IMR-90 (cell line): Measurements from ENCODE around the gene CCDC40. TPM values are rescaled to one million over a fixed set of nuclear protein-coding genes. Genes with fewer than 3 reads are reported as not detected.
A peak's percentile ranks its signal among the peaks of the same experiment; 100 is the strongest.

Source experiments
- ATAC-seq: fragments of 200-7000 bp; cut with Tn5 transposase; 2 replicates; pipeline ENCODE4 v1.9.1; 2020; ENCODE audit warnings: low read depth, mild to moderate bottlenecking, moderate library complexity
- BruUV-seq: library from RNA; stranded (reverse); fragments of 400-500 nt; replicated peaks from 2 replicates; lab custom pipeline; 2021; lab: Mats Ljungman, UMichigan
- CTCF ChIA-PET: fragments of 300-600 bp; formaldehyde crosslinking; extraction: SDS; loops from one replicate; lab custom pipeline; 2021; ENCODE audit warnings: antibody characterized with exemption; lab: Yijun Ruan, JAX
- POLR2A ChIA-PET: fragments of 300-600 bp; sonication (Branson Sonifier 250); formaldehyde crosslinking; loops from one replicate; lab custom pipeline; 2022; ENCODE audit warnings: antibody characterized with exemption; ENCODE audit not compliant: unreplicated experiment; lab: Charles Lee
- DNase-seq: peaks from one replicate; pipeline ENCODE4 v3.0.0; 2013
- H2AFZ ChIP-seq: replicated peaks from 2 replicates; pipeline ENCODE3; 2013; ENCODE audit warnings: low read length, mild to moderate bottlenecking; ENCODE audit not compliant: poor library complexity
- H2AK5ac ChIP-seq: 2 replicates; pipeline ENCODE4 v1.6.1; 2013; ENCODE audit warnings: low read depth, low read length, inconsistent platforms
- H2AK9ac ChIP-seq: replicated peaks from 2 replicates; pipeline ENCODE3; 2013; ENCODE audit warnings: mild to moderate bottlenecking, low read depth, low read length, moderate library complexity; ENCODE audit not compliant: poor library complexity
- H2BK120ac ChIP-seq: 2 replicates; pipeline ENCODE4 v1.6.1; 2013; ENCODE audit warnings: low read depth, low read length, inconsistent platforms
- H2BK15ac ChIP-seq: 3 replicates; pipeline ENCODE4 v1.6.1; 2013; ENCODE audit warnings: low read depth, low read length, inconsistent platforms
- H2BK20ac ChIP-seq: 2 replicates; pipeline ENCODE4 v1.6.1; 2013; ENCODE audit warnings: low read depth, mild to moderate bottlenecking, inconsistent platforms, low read length, moderate library complexity
- H2BK5ac ChIP-seq: 2 replicates; pipeline ENCODE4 v1.6.1; 2013; ENCODE audit warnings: mild to moderate bottlenecking, low read depth, low read length, inconsistent platforms; ENCODE audit not compliant: poor library complexity, severe bottlenecking
- H3K14ac ChIP-seq: replicated peaks from 2 replicates; pipeline ENCODE4 v1.6.1; 2013; ENCODE audit warnings: low read depth, low read length, inconsistent platforms
- H3K18ac ChIP-seq: 2 replicates; pipeline ENCODE4 v1.6.1; 2013; ENCODE audit warnings: low read depth, low read length, control low read depth
- H3K23ac ChIP-seq: 2 replicates; pipeline ENCODE4 v1.6.1; 2013; ENCODE audit warnings: low read depth, low read length, inconsistent platforms
- H3K27ac ChIP-seq: 2 replicates; pipeline ENCODE4 v1.5.1; 2013; ENCODE audit warnings: mild to moderate bottlenecking, control low read depth, low read length; ENCODE audit not compliant: insufficient read depth
- H3K27me3 ChIP-seq: 2 replicates; pipeline ENCODE4 v1.6.1; 2013; ENCODE audit warnings: low read length; ENCODE audit not compliant: control insufficient read depth, insufficient read depth
- H3K36me3 ChIP-seq: 2 replicates; pipeline ENCODE4 v1.6.1; 2013; ENCODE audit warnings: low read length, mixed read lengths; ENCODE audit not compliant: control insufficient read depth, insufficient read depth
- H3K4ac ChIP-seq: 2 replicates; pipeline ENCODE4 v1.6.1; 2013; ENCODE audit warnings: low read depth, low read length, inconsistent platforms
- H3K4me1 ChIP-seq: 2 replicates; pipeline ENCODE4 v1.6.1; 2013; ENCODE audit warnings: low read length, mixed read lengths; ENCODE audit not compliant: control insufficient read depth, insufficient read depth
- H3K4me2 ChIP-seq: 2 replicates; pipeline ENCODE4 v1.6.1; 2013; ENCODE audit warnings: low read depth, mild to moderate bottlenecking, control low read depth, low read length, moderate library complexity
- H3K4me3 ChIP-seq: 2 replicates; pipeline ENCODE4 v1.5.1; 2013; ENCODE audit warnings: low read depth, mild to moderate bottlenecking, control low read depth, low read length, moderate library complexity; ENCODE audit not compliant: insufficient read depth
- H3K56ac ChIP-seq: 2 replicates; pipeline ENCODE4 v1.6.1; 2013; ENCODE audit warnings: low read length, inconsistent platforms; ENCODE audit not compliant: insufficient read depth; ENCODE audit errors: extremely low read depth
- H3K79me1 ChIP-seq, 2 experiments: 2 replicates each; pipeline ENCODE4 v1.6.1; 2013; ENCODE audit warnings: low read length in 2 of 2, inconsistent platforms in 1 of 2, low read depth in 1 of 2
- H3K9ac ChIP-seq: 2 replicates; pipeline ENCODE4 v1.6.1; 2013; ENCODE audit warnings: low read depth, low read length, control low read depth
- H3K9me1 ChIP-seq: 2 replicates; pipeline ENCODE4 v1.6.1; 2013; ENCODE audit warnings: low read length, inconsistent platforms; ENCODE audit not compliant: insufficient read depth
- H3K9me3 ChIP-seq: 2 replicates; pipeline ENCODE4 v1.6.1; 2013; ENCODE audit warnings: low read length; ENCODE audit not compliant: control insufficient read depth, insufficient read depth
- H4K20me1 ChIP-seq: 2 replicates; pipeline ENCODE4 v1.6.1; 2013; ENCODE audit warnings: low read length, inconsistent platforms; ENCODE audit not compliant: insufficient read depth
- H4K5ac ChIP-seq: 2 replicates; pipeline ENCODE4 v1.6.1; 2013; ENCODE audit warnings: mild to moderate bottlenecking, low read depth, low read length, control low read depth
- H4K8ac ChIP-seq, 2 experiments: 2 replicates each; pipeline ENCODE4 v1.6.1; 2013; ENCODE audit warnings: low read depth in 2 of 2, low read length in 2 of 2, control low read depth in 1 of 2, inconsistent platforms in 1 of 2
- H4K91ac ChIP-seq: 2 replicates; pipeline ENCODE4 v1.6.1; 2013; ENCODE audit warnings: low read depth, low read length, inconsistent platforms; ENCODE audit not compliant: insufficient read depth
- BHLHE40 ChIP-seq: fragments of 150-350 bp; IDR thresholded peaks from 2 replicates; pipeline ENCODE4 v1.6.1; 2016; ENCODE audit warnings: mild to moderate bottlenecking, low read depth, low read length
- CEBPB ChIP-seq: IDR thresholded peaks from 2 replicates; pipeline ENCODE4 v1.6.1; 2012; ENCODE audit warnings: low read depth, low read length, improper control_type of control experiment
- CHD1 ChIP-seq: IDR thresholded peaks from 2 replicates; pipeline ENCODE4 v1.6.1; 2012; ENCODE audit warnings: low read depth, low read length, improper control_type of control experiment
- MAFK ChIP-seq: IDR thresholded peaks from 2 replicates; pipeline ENCODE4 v1.6.1; 2012; ENCODE audit warnings: low read depth, low read length, improper control_type of control experiment
- MAZ ChIP-seq: IDR thresholded peaks from 2 replicates; pipeline ENCODE4 v1.6.1; 2012; ENCODE audit warnings: low read depth, mild to moderate bottlenecking, low read length, improper control_type of control experiment, moderate library complexity, borderline replicate concordance
- MXI1 ChIP-seq: IDR thresholded peaks from 2 replicates; pipeline ENCODE4 v1.6.1; 2012; ENCODE audit warnings: low read depth, mild to moderate bottlenecking, low read length, moderate library complexity, borderline replicate concordance
- NFE2L2 ChIP-seq: fragments of 150-350 bp; IDR thresholded peaks from 2 replicates; pipeline ENCODE4 v1.6.1; 2016; ENCODE audit warnings: low read depth, mild to moderate bottlenecking, low read length
- POLR2A ChIP-seq: IDR thresholded peaks from 2 replicates; pipeline ENCODE4 v1.6.1; 2012; ENCODE audit warnings: mild to moderate bottlenecking, low read depth, low read length
- RCOR1 ChIP-seq: IDR thresholded peaks from 2 replicates; pipeline ENCODE4 v1.6.1; 2012; ENCODE audit warnings: mild to moderate bottlenecking, low read length, improper control_type of control experiment; ENCODE audit not compliant: insufficient replicate concordance
- RFX5 ChIP-seq: IDR thresholded peaks from 2 replicates; pipeline ENCODE4 v1.8.0; 2012; ENCODE audit warnings: low read depth, mild to moderate bottlenecking, low read length, moderate library complexity
- SMC3 ChIP-seq: fragments of 150-350 bp; IDR thresholded peaks from 2 replicates; pipeline ENCODE4 v1.6.1; 2016; ENCODE audit warnings: low read depth, mild to moderate bottlenecking, antibody characterized with exemption, low read length, moderate library complexity
- WGBS, 2 experiments: methylation state at CpG; one replicate each; pipeline versions ENCODE4 v1.1.5 to v1.1.7; 2013; ENCODE audit warnings: missing lambda C conversion rate in 2 of 2; ENCODE audit not compliant: insufficient read length in 1 of 2; ENCODE audit errors: extremely low coverage in 2 of 2; 5-methylcytosine and 5-hydroxymethylcytosine counted together
- dilution Hi-C: fragments of 300-500 bp; cut with HindIII; formaldehyde crosslinking; loops from one replicate; pipeline ENCODE4 v1.14.3; 2018; ENCODE audit warnings: low sequenced_read_pairs; ENCODE audit not compliant: unreplicated experiment
- in situ Hi-C: fragments of 300-500 bp; cut with MboI; formaldehyde crosslinking; loops from 3 replicates; pipeline ENCODE4 v1.14.3; 2019; ENCODE audit warnings: low sequenced_read_pairs, inconsistent platforms, mixed read lengths
- intact Hi-C: fragments of 100-400 bp; cut with micrococcal nuclease; formaldehyde crosslinking; loops from 2 replicates; pipeline ENCODE4 v1.10.0; 2022
- polyA plus RNA-seq, 3 experiments: library from polyadenylated mRNA; depleted of rRNA; stranded (reverse); fragments of >200 nt; gene quantifications; 2 replicates each; pipeline ENCODE4 v1.2.3, GENCODE V29; 2012; ENCODE audit warnings: low replicate concordance in 1 of 3
- total RNA-seq: library from RNA; depleted of rRNA; stranded (reverse); fragments of >200 nt; gene quantifications from 2 replicates; pipeline ENCODE4 v1.2.3, GENCODE V29; 2012
- TF ChIP-seq, protein P1 (sequence below): conservative IDR thresholded peaks from 2 replicates; pipeline ENCODE4 v1.5.1; 2012; ENCODE audit warnings: mild to moderate bottlenecking, low read depth, low read length, improper control_type of control experiment
- TF ChIP-seq, protein P2 (sequence below): fragments of 150-350 bp; IDR thresholded peaks from 2 replicates; pipeline ENCODE4 v1.6.1; 2017; ENCODE audit warnings: mild to moderate bottlenecking, antibody characterized with exemption, low read length, low read depth
- TF ChIP-seq, protein P3 (sequence below): fragments of 150-350 bp; IDR thresholded peaks from 2 replicates; pipeline ENCODE4 v1.6.1; 2016; ENCODE audit warnings: low read depth, mild to moderate bottlenecking, low read length, moderate library complexity, borderline replicate concordance

CCDC40 gene
- total and polyA plus RNA-seq, 2 of the 4 experiments (the other 2 are of a cell fraction), result 0.90 to 4.7 TPM

DNA sequence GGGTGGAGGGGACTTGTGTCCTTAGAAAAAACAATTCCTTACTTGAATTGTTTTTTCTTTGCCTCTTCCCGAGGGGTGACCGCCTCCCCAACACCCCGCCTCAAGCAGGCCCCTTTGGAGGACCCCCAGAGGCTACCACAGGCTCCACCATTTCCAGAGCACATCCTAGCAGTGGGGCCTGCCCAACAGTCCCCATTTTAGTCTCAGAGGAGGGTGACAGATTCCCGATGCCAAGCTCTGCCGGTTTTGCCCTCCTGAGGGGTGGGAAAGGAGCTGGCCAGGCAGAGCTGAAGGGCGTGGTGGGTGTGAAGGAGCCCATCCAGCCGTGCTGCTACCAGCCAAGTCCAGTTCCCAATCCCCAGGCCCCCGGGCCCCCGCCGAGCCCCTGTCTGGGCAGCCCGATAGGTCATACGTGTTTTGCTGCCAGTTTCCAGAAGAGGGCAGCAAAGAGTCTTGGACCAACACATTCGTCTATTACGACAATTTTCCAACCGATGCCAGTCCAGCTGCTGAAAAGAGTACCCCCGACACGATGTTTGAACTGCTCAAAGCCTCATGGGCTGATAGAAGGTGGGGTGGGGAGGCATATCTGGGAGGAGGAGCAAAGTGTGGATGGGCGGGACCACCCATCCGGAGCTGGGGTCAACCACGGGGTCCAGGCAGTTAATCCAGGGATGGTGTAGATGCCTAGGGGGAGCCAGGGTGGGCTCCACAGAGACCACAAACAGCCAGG is 46.1 kb downstream of the CCDC40 start:
- BruUV-seq, result no TSS peak
- peak overlapping the region; percentile 50; the same call in 1 of the 2 replicates for H3K9ac ChIP-seq
- no peaks in the 10 kb centered on the region for H3K79me1 ChIP-seq
- no peak overlapping the region for H2BK120ac ChIP-seq
- in situ Hi-C loops (no loop called here), dilution Hi-C loops (no loop called here), intact Hi-C loops (loop anchor here (1.0 to 10.0 kb wide), 3 partner anchors 75 to 172 kb away; no protein-coding TSS in a partner anchor)
- no peaks in the 10 kb centered on the region for H3K9me3 ChIP-seq
- H3K23ac ChIP-seq, result no peak overlapping the region
- CTCF ChIA-PET, result interaction anchor here (0.5 to 2.7 kb wide), 6 partner anchors 10 to 526 kb away, joined by 3 to 14 read pairs (median 5); partner anchors contain the start of gene GAA
- H3K27ac ChIP-seq, result no peak overlapping the region
- H2AFZ ChIP-seq, result peak overlapping the region; percentile 88
- H3K36me3 ChIP-seq, result no peaks in the 10 kb centered on the region
- WGBS, 2 experiments, result no CpG with 5 or more reads among the region's 20 CpGs
- no peaks in the 10 kb centered on the region for H3K4me1 ChIP-seq
- no peak overlapping the region for H3K4me3 ChIP-seq
- H4K20me1 ChIP-seq, result no peaks in the 10 kb centered on the region
- H2BK20ac ChIP-seq, result no peak overlapping the region
- H3K9me1 ChIP-seq, result no peaks in the 10 kb centered on the region
- no peak overlapping the region; the same call in 1 of the 2 replicates for H4K5ac ChIP-seq
- H3K27me3 ChIP-seq, result peaks cover 5% of the 10 kb centered on the region; the same call in 1 of the 2 replicates
- no peak overlapping the region for H3K56ac ChIP-seq
- 0 out of 2 replicates have a peak overlapping the region, but pooled peaks have one; percentile 52 for H3K4ac ChIP-seq
- DNase-seq (peak; percentile 78), ATAC-seq (peak; percentile 97)
- POLR2A ChIA-PET, result no interaction called here
- H3K14ac ChIP-seq, result no peak overlapping the region
- no peak overlapping the region for H4K91ac ChIP-seq
- H2AK5ac ChIP-seq, result no peak overlapping the region; the same call in none of the 2 replicates
- no peak overlapping the region for H2BK5ac ChIP-seq
- H2BK15ac ChIP-seq, result no peak overlapping the region
- H3K4me2 ChIP-seq, result no peak overlapping the region; the same call in 1 of the 2 replicates
- no peak overlapping the region for H2AK9ac ChIP-seq
- peak overlapping the region in 1 of 2 experiments; percentile 75; a peak in 1 of 4 replicates for H4K8ac ChIP-seq
- H3K18ac ChIP-seq, result no peak overlapping the region
- TF ChIP-seq MAZ, result peak; percentile 25; the same call in 1 of the 2 replicates
- TF ChIP-seq BHLHE40, result no peak
- TF ChIP-seq SMC3, result peak; percentile 67
- no peak for TF ChIP-seq POLR2A
- TF ChIP-seq RFX5, result no peak
- TF ChIP-seq MAFK, result no peak
- TF ChIP-seq CEBPB, result no peak
- TF ChIP-seq, protein P1, sequence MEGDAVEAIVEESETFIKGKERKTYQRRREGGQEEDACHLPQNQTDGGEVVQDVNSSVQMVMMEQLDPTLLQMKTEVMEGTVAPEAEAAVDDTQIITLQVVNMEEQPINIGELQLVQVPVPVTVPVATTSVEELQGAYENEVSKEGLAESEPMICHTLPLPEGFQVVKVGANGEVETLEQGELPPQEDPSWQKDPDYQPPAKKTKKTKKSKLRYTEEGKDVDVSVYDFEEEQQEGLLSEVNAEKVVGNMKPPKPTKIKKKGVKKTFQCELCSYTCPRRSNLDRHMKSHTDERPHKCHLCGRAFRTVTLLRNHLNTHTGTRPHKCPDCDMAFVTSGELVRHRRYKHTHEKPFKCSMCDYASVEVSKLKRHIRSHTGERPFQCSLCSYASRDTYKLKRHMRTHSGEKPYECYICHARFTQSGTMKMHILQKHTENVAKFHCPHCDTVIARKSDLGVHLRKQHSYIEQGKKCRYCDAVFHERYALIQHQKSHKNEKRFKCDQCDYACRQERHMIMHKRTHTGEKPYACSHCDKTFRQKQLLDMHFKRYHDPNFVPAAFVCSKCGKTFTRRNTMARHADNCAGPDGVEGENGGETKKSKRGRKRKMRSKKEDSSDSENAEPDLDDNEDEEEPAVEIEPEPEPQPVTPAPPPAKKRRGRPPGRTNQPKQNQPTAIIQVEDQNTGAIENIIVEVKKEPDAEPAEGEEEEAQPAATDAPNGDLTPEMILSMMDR, result peak; percentile 69
- no peak for TF ChIP-seq CHD1
- TF ChIP-seq RCOR1, result no peak
- no peak for TF ChIP-seq NFE2L2
- TF ChIP-seq, protein P2, sequence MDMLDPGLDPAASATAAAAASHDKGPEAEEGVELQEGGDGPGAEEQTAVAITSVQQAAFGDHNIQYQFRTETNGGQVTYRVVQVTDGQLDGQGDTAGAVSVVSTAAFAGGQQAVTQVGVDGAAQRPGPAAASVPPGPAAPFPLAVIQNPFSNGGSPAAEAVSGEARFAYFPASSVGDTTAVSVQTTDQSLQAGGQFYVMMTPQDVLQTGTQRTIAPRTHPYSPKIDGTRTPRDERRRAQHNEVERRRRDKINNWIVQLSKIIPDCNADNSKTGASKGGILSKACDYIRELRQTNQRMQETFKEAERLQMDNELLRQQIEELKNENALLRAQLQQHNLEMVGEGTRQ, result no peak
- TF ChIP-seq, protein P3, sequence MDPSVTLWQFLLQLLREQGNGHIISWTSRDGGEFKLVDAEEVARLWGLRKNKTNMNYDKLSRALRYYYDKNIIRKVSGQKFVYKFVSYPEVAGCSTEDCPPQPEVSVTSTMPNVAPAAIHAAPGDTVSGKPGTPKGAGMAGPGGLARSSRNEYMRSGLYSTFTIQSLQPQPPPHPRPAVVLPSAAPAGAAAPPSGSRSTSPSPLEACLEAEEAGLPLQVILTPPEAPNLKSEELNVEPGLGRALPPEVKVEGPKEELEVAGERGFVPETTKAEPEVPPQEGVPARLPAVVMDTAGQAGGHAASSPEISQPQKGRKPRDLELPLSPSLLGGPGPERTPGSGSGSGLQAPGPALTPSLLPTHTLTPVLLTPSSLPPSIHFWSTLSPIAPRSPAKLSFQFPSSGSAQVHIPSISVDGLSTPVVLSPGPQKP, result no peak
- no peak for TF ChIP-seq MXI1
